A549 treated with dexamethasone at 1 μM for 4 hours (cell line): ENCODE measurements around the gene TNFAIP2. TPM values are rescaled to one million over a fixed set of nuclear protein-coding genes. Genes with fewer than 3 reads are reported as not detected.

Experiments used
- total RNA-seq: library from RNA; stranded (reverse); fragments of 200-300 nt; extraction: Qiagen RNA extraction; gene quantifications from 5 replicates; pipeline ENCODE4 v1.2.3, GENCODE V29; 2022

TNFAIP2 gene, protein sequence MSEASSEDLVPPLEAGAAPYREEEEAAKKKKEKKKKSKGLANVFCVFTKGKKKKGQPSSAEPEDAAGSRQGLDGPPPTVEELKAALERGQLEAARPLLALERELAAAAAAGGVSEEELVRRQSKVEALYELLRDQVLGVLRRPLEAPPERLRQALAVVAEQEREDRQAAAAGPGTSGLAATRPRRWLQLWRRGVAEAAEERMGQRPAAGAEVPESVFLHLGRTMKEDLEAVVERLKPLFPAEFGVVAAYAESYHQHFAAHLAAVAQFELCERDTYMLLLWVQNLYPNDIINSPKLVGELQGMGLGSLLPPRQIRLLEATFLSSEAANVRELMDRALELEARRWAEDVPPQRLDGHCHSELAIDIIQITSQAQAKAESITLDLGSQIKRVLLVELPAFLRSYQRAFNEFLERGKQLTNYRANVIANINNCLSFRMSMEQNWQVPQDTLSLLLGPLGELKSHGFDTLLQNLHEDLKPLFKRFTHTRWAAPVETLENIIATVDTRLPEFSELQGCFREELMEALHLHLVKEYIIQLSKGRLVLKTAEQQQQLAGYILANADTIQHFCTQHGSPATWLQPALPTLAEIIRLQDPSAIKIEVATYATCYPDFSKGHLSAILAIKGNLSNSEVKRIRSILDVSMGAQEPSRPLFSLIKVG
- 215 to 308 TPM (median 294 TPM) in 5 replicates for total RNA-seq

DNA sequence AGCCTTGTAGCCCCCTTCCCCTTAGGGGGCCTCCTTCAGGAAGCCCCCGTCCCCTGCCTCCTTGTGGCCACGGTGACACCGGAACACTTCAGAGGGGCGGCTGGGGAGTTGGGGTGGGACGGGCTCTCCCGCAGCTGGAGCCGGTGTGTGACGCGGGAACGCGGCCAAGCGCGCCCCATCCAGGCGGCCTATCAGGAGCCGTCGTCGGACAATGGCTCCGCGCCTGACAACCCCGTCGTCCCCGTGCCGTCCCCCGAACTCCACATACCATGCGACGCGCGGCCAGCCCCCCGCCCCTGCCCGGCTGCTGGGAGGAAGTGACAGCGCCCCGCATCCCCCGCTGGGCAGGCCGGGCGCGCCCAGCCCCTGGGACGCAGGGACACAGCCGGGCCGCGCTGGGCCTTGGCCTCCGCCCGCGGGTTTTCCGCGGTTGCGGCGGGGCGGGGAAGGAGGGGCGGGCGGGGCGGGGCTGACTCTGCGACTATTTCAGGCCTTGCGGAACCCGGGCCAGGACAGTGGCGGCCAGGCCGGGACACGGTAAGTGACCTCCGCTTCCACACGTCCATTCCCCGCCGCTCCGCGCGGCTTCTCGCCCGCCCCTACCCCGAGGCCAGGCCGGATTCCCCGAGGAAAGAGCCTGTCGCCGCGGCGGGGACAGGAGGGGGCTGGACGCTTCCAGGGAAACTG lies at the start of gene TNFAIP2:
Gene TNFAIP2, plus strand, starts transcription at position 515 of the 687 bp plus-strand sequence. CDS start 2,997 bp downstream, outside the sequence.

DNA sequence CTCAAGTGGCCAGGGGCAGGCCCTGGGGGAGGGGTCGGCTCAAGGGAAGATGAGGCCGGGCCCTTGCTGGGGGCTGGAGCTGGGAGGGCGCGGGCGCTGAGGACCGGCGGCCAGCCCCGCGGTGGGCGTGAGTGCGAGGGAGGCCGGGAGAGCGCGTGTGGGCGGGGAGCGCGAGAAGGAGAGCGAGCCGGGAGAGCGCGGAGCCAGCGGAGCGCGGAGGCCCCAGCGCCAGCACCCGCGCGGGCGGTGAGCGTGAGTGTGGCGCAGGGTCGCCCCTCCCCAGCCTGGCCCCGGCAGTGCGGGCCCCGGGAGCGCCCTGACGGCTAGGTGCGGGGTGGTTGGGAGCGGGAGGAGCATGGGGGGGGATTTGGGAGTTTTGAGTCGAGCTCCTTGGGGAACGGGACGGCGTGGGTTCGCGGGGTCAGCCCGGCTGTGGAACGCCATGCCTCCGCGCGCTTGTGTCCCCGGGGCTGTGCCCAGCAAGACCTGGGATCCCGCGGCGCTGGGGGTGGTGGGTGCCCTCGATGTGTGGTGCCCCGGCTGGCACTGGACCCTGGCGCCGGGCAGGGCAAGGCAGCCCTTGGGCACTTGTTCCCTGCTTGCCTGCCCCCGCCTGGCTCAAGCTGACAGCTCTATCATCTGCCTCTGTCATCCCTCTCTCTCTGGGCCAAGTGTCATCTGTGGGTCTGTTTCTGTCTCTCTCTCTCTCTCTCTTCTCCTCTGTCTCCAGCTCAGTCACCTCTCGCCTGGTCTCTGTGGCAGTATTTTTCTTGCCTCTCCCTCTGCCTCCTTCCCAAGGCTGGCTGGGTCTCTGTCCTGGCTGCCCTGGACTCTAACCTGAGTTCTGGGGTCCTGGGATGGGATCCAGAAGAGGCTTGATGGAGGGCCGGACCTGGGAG lies 39.0 kb upstream of the TNFAIP2 start, which contains the start of gene LBHD2:
Gene LBHD2, plus strand, starts transcription at position 190 of the 899 bp plus-strand sequence. CDS start 1,803 bp downstream, outside the sequence.

DNA sequence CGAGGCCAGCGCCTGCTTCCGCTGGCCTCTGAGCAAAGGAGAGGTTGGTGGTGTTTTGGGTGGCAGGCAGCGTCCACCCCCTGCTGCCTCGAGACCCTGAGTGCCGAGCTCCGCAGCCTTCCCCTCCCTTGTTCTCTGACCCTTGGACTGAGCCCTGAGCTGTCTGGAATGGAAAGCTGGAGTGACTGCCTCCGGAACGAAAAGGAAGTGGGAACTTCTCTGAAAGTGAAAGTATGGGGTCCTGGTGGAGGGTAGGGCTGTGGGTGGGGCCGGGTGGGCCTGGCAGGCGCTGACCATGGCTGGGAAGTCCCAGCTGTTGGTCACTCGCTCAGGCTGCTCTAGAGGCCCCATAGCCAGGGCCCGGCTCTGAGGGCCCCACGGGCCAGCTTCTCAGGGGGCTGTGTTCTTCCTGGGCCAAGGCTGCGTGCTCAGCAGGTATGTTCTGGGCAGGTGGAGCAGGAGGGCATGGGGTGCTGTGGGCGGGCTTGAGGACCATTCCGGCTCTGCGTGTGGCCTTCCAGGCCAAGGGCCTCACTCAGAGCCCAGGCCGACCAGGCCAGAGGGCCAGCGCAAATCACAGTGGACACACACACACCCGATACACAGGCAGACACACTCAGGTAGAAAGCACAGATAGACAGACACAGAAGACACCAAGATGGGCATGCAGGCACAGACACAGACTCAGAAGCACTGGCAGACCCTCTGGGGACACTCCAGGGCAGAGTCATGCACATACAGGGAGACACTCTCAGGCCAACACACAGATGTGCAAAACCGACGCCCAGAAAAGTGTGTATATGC lies 28.7 kb upstream of the TNFAIP2 start, which contains the start of gene EXOC3L4:
Gene EXOC3L4, plus strand, starts transcription at position 320 of the 804 bp plus-strand sequence. CDS start 5,495 bp downstream, outside the sequence.

Other genes starting within 250 kb of the TNFAIP2 start
- gene AMN, start 200.8 kb upstream of the TNFAIP2 start, total RNA-seq, result 0.27 to 0.45 TPM (median 0.32 TPM) in 5 replicates
- gene CDC42BPB, start 65.9 kb upstream of the TNFAIP2 start, total RNA-seq, result 64.8 to 92.3 TPM (median 85.7 TPM) in 5 replicates
- 0.12 to 0.22 TPM (median 0.20 TPM) in 3 of 5 replicates, not detected in the others for gene LBHD2, start 39.3 kb upstream of the TNFAIP2 start, total RNA-seq
- gene EXOC3L4, start 28.7 kb upstream of the TNFAIP2 start, total RNA-seq, result 1.0 to 1.7 TPM (median 1.6 TPM) in 5 replicates
- gene EIF5, start 210.8 kb downstream of the TNFAIP2 start, total RNA-seq, result 188 to 274 TPM (median 238 TPM) in 5 replicates